Small intestine (tissue), 4 donors: ENCODE measurements around the gene PRDM7. TPM values are rescaled to one million over a fixed set of nuclear protein-coding genes. Genes with fewer than 3 reads are reported as not detected.

Source experiments
- polyA plus RNA-seq, 4 donors: library from polyadenylated mRNA; stranded (reverse) in 3 of 4; unstranded in 1 of 4; fragments of 200-250 nt in 3 of 4; fragments of 120-200 nt in 1 of 4; gene quantifications; one replicate each; pipeline versions ENCODE4 v1.2.1 to v1.2.3, GENCODE V29; 2013
- donor health status: healthy with polysubstance abuse.
- donor health status: Bipolar disorder and iron deficiency.
- donor health status: healthy.

Gene PRDM7
- polyA plus RNA-seq, 4 donors = 0.01 TPM; not detected in 3

Other genes with a start within 250 kb of the PRDM7 start
- gene SPIRE2, start 248.9 kb downstream of the PRDM7 start, polyA plus RNA-seq = 10 to 100 TPM; 19.6 to 61.5 (median 44.9) TPM
- 100 to 1,000 TPM; 123 to 356 (median 167) TPM for gene TCF25, start 203.7 kb downstream of the PRDM7 start, polyA plus RNA-seq
- gene MC1R, start 158.5 kb downstream of the PRDM7 start, polyA plus RNA-seq = 1 to 10 TPM; 3.4 to 8.3 (median 4.7) TPM
- 10 to 100 TPM in 1 of 4 donors, 1 to 10 TPM in 2, under 1 TPM in 1; 0.89 to 42.0 (median 4.6) TPM for gene TUBB3, start 154.0 kb downstream of the PRDM7 start, polyA plus RNA-seq
- 10 to 100 TPM; 18.3 to 40.5 (median 31.0) TPM for gene DEF8, start 128.6 kb downstream of the PRDM7 start, polyA plus RNA-seq
- 1 to 10 TPM in 2 of 4 donors, under 1 TPM in 1, not detected in 1; 0.67 to 8.3 (median 2.2) TPM for gene DBNDD1, start 57.9 kb downstream of the PRDM7 start, polyA plus RNA-seq